Endothelial cell of umbilical vein (primary cell): Measurements from ENCODE around the gene STYXL1. TPM values are rescaled to one million over a fixed set of nuclear protein-coding genes. Genes with fewer than 3 reads are reported as not detected.

Source experiments
- BruUV-seq: library from RNA; stranded (reverse); fragments of 400-500 nt; replicated peaks from 2 replicates; lab custom pipeline; 2021; lab: Mats Ljungman, UMichigan
- CTCF ChIA-PET: fragments of 300-600, 350-600 bp; sonication (Branson Sonifier 250); formaldehyde crosslinking; loops from one replicate; lab custom pipeline; 2021; ENCODE audit warnings: antibody characterized with exemption, inconsistent platforms; lab: Charles Lee
- POLR2A ChIA-PET: fragments of 300-600, 350-600 bp; sonication (Branson Sonifier 250); formaldehyde crosslinking; loops from one replicate; lab custom pipeline; 2021; ENCODE audit warnings: antibody characterized with exemption, inconsistent platforms; lab: Charles Lee
- DNase-seq: peaks from one replicate; pipeline ENCODE4 v3.0.0-alpha.2; 2011; ENCODE audit warnings: low read depth, low spot score
- FAIRE-seq: peaks from 2 replicates; lab custom pipeline; 2011; peaks lifted over from hg19 to GRCh38; lab: Jason Lieb, UNC
- H2AFZ ChIP-seq: 2 replicates; pipeline ENCODE4 v1.6.0; 2012; ENCODE audit warnings: low read depth, low read length, control low read depth, inconsistent platforms
- H3K27ac ChIP-seq: 2 replicates; pipeline ENCODE4 v1.5.1; 2011; ENCODE audit warnings: low read depth, mild to moderate bottlenecking, control low read depth, low read length, moderate library complexity; ENCODE audit not compliant: insufficient read depth
- H3K27me3 ChIP-seq, 2 experiments: 2 replicates each; pipeline versions ENCODE4 v1.6.0 to v1.6.1; 2011; ENCODE audit warnings: low read length in 2 of 2, mixed read lengths in 1 of 2; ENCODE audit not compliant: control insufficient read depth in 2 of 2, insufficient read depth in 2 of 2
- H3K36me3 ChIP-seq, 2 experiments: 2 replicates in 1 of 2; 3 replicates in 1 of 2; pipeline ENCODE4 v1.5.1; 2011; ENCODE audit warnings: low read length in 2 of 2, mild to moderate bottlenecking in 1 of 2, moderate library complexity in 1 of 2; ENCODE audit not compliant: control insufficient read depth in 2 of 2, insufficient read depth in 2 of 2; ENCODE audit errors: extremely low read depth in 1 of 2
- H3K4me1 ChIP-seq: 3 replicates; pipeline ENCODE4 v1.5.1; 2011; ENCODE audit warnings: mild to moderate bottlenecking, low read length; ENCODE audit not compliant: control insufficient read depth, insufficient read depth; ENCODE audit errors: extremely low read depth
- H3K4me2 ChIP-seq: 2 replicates; pipeline ENCODE4 v1.6.1; 2011; ENCODE audit warnings: low read length, control low read depth, mixed read lengths; ENCODE audit not compliant: insufficient read depth
- H3K4me3 ChIP-seq, 3 experiments: fragments of 200-600 bp in 1 of 3; sonication (generic), shearing (Covaris generic) in 1 of 3; replicated peaks in 1 of 3; 2 replicates each; pipeline ENCODE4 v1.5.1; 2011 to 2016; ENCODE audit warnings: control low read depth in 3 of 3, low read length in 3 of 3, mild to moderate bottlenecking in 2 of 3, inconsistent platforms in 1 of 3, low read depth in 1 of 3, moderate library complexity in 1 of 3; ENCODE audit not compliant: insufficient read depth in 1 of 3
- H3K79me2 ChIP-seq: 2 replicates; pipeline ENCODE4 v1.6.0; 2012; ENCODE audit warnings: low read length, inconsistent platforms; ENCODE audit not compliant: control insufficient read depth, insufficient read depth
- H3K9ac ChIP-seq: replicated peaks from 2 replicates; pipeline ENCODE3; 2011; ENCODE audit warnings: low read length, control low read depth; ENCODE audit not compliant: insufficient read depth; ENCODE audit errors: extremely low read depth
- H3K9me1 ChIP-seq: replicated peaks from 3 replicates; pipeline ENCODE4 v1.6.0; 2011; ENCODE audit warnings: mild to moderate bottlenecking, low read length; ENCODE audit not compliant: control insufficient read depth, insufficient read depth; ENCODE audit errors: extremely low read depth
- H3K9me3 ChIP-seq: replicated peaks from 2 replicates; pipeline ENCODE4 v1.5.1; 2012; ENCODE audit warnings: low read length, inconsistent platforms; ENCODE audit not compliant: control insufficient read depth, insufficient read depth
- H4K20me1 ChIP-seq: replicated peaks from 2 replicates; pipeline ENCODE3; 2011; ENCODE audit warnings: mild to moderate bottlenecking, low read length; ENCODE audit not compliant: control insufficient read depth, insufficient read depth; ENCODE audit errors: extremely low read depth
- CTCF ChIP-seq, 2 donors: IDR thresholded peaks; 1 replicate in 1 of 2; 2 replicates in 1 of 2; pipeline ENCODE4 v1.5.1; 2011; ENCODE audit warnings: low read length in 2 of 2, mild to moderate bottlenecking in 2 of 2, moderate library complexity in 2 of 2, control low read depth in 1 of 2, inconsistent platforms in 1 of 2, low read depth in 1 of 2; ENCODE audit not compliant: insufficient read depth in 1 of 2; ENCODE audit errors: extremely low read depth in 1 of 2
- EZH2 ChIP-seq: IDR thresholded peaks from 2 replicates; pipeline ENCODE4 v1.6.1; 2012; ENCODE audit warnings: borderline replicate concordance, low read depth, mild to moderate bottlenecking, moderate library complexity, low read length, inconsistent platforms; ENCODE audit not compliant: severe bottlenecking
- FOS ChIP-seq: IDR thresholded peaks from 2 replicates; pipeline ENCODE4 v1.6.1; 2011; ENCODE audit warnings: mild to moderate bottlenecking, low read length, moderate library complexity, borderline replicate concordance; ENCODE audit not compliant: insufficient read depth
- GATA2 ChIP-seq: IDR thresholded peaks from 2 replicates; pipeline ENCODE4 v1.7.0; 2011; ENCODE audit warnings: low read depth, mild to moderate bottlenecking, moderate library complexity, mixed read lengths, low read length; ENCODE audit not compliant: insufficient read length, insufficient read depth
- JUN ChIP-seq: IDR thresholded peaks from 2 replicates; pipeline ENCODE4 v1.6.1; 2011; ENCODE audit warnings: borderline replicate concordance, low read depth; ENCODE audit not compliant: insufficient read length, insufficient read depth
- MAX ChIP-seq: IDR thresholded peaks from 2 replicates; pipeline ENCODE4 v1.6.1; 2011; ENCODE audit not compliant: insufficient read depth, insufficient read length
- MYC ChIP-seq: IDR thresholded peaks from one replicate; pipeline ENCODE4 v1.6.1; 2011; ENCODE audit warnings: mild to moderate bottlenecking, low read depth, low read length
- POLR2A ChIP-seq: IDR thresholded peaks from 2 replicates; pipeline ENCODE4 v1.6.1; 2012; ENCODE audit warnings: low read depth, mild to moderate bottlenecking, control low read depth, low read length
- POLR2AphosphoS5 ChIP-seq: IDR thresholded peaks from 2 replicates; pipeline ENCODE4 v1.6.1; 2012; ENCODE audit warnings: low read depth, mild to moderate bottlenecking, control low read depth, low read length, moderate library complexity; ENCODE audit not compliant: insufficient read depth
- dilution Hi-C: fragments of 300-500 bp; cut with MboI; formaldehyde crosslinking; loops from one replicate; pipeline ENCODE4 v1.15.0; 2019; ENCODE audit warnings: low sequenced_read_pairs; ENCODE audit not compliant: extremely low pct_ligation_motif_present
- intact Hi-C: fragments of 100-400 bp; cut with micrococcal nuclease; formaldehyde crosslinking; loops from one replicate; pipeline ENCODE4 v1.10.0; 2022
- polyA plus RNA-seq, 4 experiments: library from polyadenylated mRNA; depleted of rRNA in 3 of 4; stranded (reverse) in 3 of 4; unstranded in 1 of 4; fragments of >200 nt; gene quantifications; 2 replicates each; pipeline versions ENCODE4 v1.2.1 to v1.2.3, GENCODE V29; 2011 to 2012; ENCODE audit warnings: missing spikeins in 1 of 4
- total RNA-seq: library from RNA; stranded (reverse); gene quantifications from 2 replicates; pipeline ENCODE4 v1.2.3, GENCODE V29; 2021

Gene STYXL1
- total and polyA plus RNA-seq, 2 donors (not counting 3 experiments of a cell fraction or from before 2014, with no cell fraction given), result 23.0 to 67.6 TPM

GRCh38 chr7:75986147-75986781, 61.5 kb downstream of the STYXL1 start:
- TF ChIP-seq FOS, result no peak
- TF ChIP-seq EZH2, result no peak
- no peak for TF ChIP-seq GATA2
- TF ChIP-seq POLR2A, result no peak
- TF ChIP-seq JUN, result no peak
- no peak for TF ChIP-seq MYC
- TF ChIP-seq POLR2AphosphoS5, result no peak
- no peak for TF ChIP-seq MAX
- no peak for TF ChIP-seq CTCF (IDR thresholded peaks at IDR 0.05; ENCODE audit: extremely low read depth in 1 of 2, insufficient read depth in 1 of 2, low read depth in 1 of 2, low read length in 2 of 2)
- Histone ChIP-seq H3K36me3 (peaks cover 9 to 54% of the 10 kb centered on the region in 2 experiments), H4K20me1 (no peaks in the 10 kb centered on the region), H3K4me2 (no peak overlapping the region), H3K4me1 (no peaks in the 10 kb centered on the region), H3K79me2 (no peaks in the 10 kb centered on the region), H3K9me1 (no peaks in the 10 kb centered on the region), H3K27me3 (no peaks in the 10 kb centered on the region), H3K4me3 (no peak overlapping the region), H3K9ac (no peak overlapping the region), H3K9me3 (no peaks in the 10 kb centered on the region), H3K27ac (no peak overlapping the region), H2AFZ (no peak overlapping the region)
- ChIA-PET CTCF (interaction anchor here (1.5 kb wide), 2 partner anchors 10 to 119 kb away, joined by 3 read pairs; no protein-coding TSS in a partner anchor), POLR2A (no interaction called here)
- intact Hi-C loops (no loop called here), dilution Hi-C loops (no loop called here)
- FAIRE-seq, result no peak
- no peak for DNase-seq
- TSS peak; percentile 27 for BruUV-seq
